Ascending aorta (tissue), 2 donors: ENCODE measurements around the gene CDK10. TPM values are rescaled to one million over a fixed set of nuclear protein-coding genes. Genes with fewer than 3 reads are reported as not detected.

Source experiments
- DNase-seq, 2 donors: peaks; one replicate each; pipeline ENCODE4 v3.0.0-alpha.2; 2019; ENCODE audit warnings: low spot score in 2 of 2
- H3K27ac ChIP-seq, 2 donors: fragments of 200-600 bp; sonication (generic); one replicate each; pipeline ENCODE4 v1.5.1; 2016 to 2017; ENCODE audit warnings: mild to moderate bottlenecking in 1 of 2
- H3K27me3 ChIP-seq: fragments of 200-600 bp; sonication (generic); one replicate; pipeline ENCODE4 v1.5.1; 2017
- H3K36me3 ChIP-seq, 2 donors: fragments of 200-600 bp; sonication (generic); one replicate each; pipeline ENCODE4 v1.5.1; 2016
- H3K4me1 ChIP-seq, 2 donors: fragments of 200-600 bp; sonication (generic); one replicate each; pipeline ENCODE4 v1.5.1; 2016 to 2017; ENCODE audit warnings: mild to moderate bottlenecking in 1 of 2
- H3K4me3 ChIP-seq, 2 donors: fragments of 200-600 bp; sonication (generic); one replicate each; pipeline ENCODE4 v1.5.1; 2016 to 2017; ENCODE audit warnings: mild to moderate bottlenecking in 1 of 2
- H3K9me3 ChIP-seq, 2 donors: fragments of 200-600 bp; sonication (generic); one replicate each; pipeline ENCODE4 v1.5.1; 2016
- intact Hi-C: fragments of 100-400 bp; cut with DNase I; formaldehyde crosslinking; loops from one replicate; pipeline ENCODE4 v1.15.1; 2023
- total RNA-seq: library from RNA; depleted of rRNA; stranded (reverse); fragments of >200 nt; gene quantifications from one replicate; pipeline ENCODE4 v1.1.0, GENCODE V29; 2016
- TF ChIP-seq, protein P1 (sequence below), 3 experiments: fragments of 200-600 bp in 2 of 3; fragments of 450-650 bp in 1 of 3; sonication (generic) in 2 of 3; IDR thresholded peaks; one replicate each; pipeline ENCODE4 v1.5.1; 2016 to 2019; ENCODE audit warnings: antibody characterized with exemption in 3 of 3, mild to moderate bottlenecking in 1 of 3, moderate library complexity in 1 of 3

Gene CDK10
- total RNA-seq, 1 donor from 2014 or later = 141 TPM

GRCh38 chr16:89739383-89739782 is 52.9 kb downstream of the CDK10 start:
- TF ChIP-seq, protein P1, sequence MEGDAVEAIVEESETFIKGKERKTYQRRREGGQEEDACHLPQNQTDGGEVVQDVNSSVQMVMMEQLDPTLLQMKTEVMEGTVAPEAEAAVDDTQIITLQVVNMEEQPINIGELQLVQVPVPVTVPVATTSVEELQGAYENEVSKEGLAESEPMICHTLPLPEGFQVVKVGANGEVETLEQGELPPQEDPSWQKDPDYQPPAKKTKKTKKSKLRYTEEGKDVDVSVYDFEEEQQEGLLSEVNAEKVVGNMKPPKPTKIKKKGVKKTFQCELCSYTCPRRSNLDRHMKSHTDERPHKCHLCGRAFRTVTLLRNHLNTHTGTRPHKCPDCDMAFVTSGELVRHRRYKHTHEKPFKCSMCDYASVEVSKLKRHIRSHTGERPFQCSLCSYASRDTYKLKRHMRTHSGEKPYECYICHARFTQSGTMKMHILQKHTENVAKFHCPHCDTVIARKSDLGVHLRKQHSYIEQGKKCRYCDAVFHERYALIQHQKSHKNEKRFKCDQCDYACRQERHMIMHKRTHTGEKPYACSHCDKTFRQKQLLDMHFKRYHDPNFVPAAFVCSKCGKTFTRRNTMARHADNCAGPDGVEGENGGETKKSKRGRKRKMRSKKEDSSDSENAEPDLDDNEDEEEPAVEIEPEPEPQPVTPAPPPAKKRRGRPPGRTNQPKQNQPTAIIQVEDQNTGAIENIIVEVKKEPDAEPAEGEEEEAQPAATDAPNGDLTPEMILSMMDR (IDR thresholded peaks at IDR 0.05) = no peak
- Histone ChIP-seq H3K4me3 (no peak overlapping the region), H3K27ac (no peak overlapping the region), H3K36me3 (peaks cover 48 to 57% of the 10 kb centered on the region in 2 donors), H3K9me3 (no peaks in the 10 kb centered on the region), H3K4me1 (no peaks in the 10 kb centered on the region), H3K27me3 (no peaks in the 10 kb centered on the region)
- intact Hi-C loops = no loop called here
- DNase-seq = no peak

- Histone ChIP-seq H3K27me3 (no peaks in the 10 kb centered on the region), H3K9me3 (no peaks in the 10 kb centered on the region), H3K36me3 (peaks cover 35 to 37% of the 10 kb centered on the region in 2 donors), H3K4me1 (no peaks in the 10 kb centered on the region), H3K4me3 (no peak overlapping the region), H3K27ac (no peak overlapping the region)
- TF ChIP-seq, protein P1 (IDR thresholded peaks at IDR 0.05) = no peak
- intact Hi-C loops = no loop called here
- DNase-seq = no peak
These were observed 55.0 kb downstream of the CDK10 start for GRCh38 chr16:89741342-89742014.

- Histone ChIP-seq H3K4me1 (no peaks in the 10 kb centered on the region), H3K4me3 (no peak overlapping the region), H3K36me3 (peaks cover 21 to 32% of the 10 kb centered on the region in 2 donors), H3K27me3 (no peaks in the 10 kb centered on the region), H3K9me3 (no peaks in the 10 kb centered on the region), H3K27ac (no peak overlapping the region)
- no peak for DNase-seq
- TF ChIP-seq, protein P1 (IDR thresholded peaks at IDR 0.05) = no peak
- intact Hi-C loops = no loop called here
These were observed 56.5 kb downstream of the CDK10 start for GRCh38 chr16:89742948-89743347.

DNA sequence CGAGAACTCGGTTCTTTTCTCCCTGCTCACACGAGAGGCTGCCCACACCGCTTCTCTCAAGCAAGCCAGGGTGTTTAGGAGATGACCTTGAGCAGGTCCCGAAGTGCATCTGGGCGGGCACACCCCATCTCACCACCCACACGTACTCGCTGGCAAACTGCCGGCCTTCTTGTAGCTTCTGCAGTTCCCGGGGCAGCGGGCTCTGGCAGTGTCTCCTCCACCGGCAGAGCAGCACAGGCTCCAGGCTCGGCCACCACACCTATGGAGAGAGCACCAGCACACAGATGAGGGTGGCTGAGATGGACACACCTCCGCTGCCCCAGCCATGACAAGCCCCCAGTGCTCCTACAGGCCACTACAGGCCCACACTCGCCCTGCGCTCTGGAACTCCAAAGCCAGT is 58.3 kb downstream of the CDK10 start:
- no peak for DNase-seq
- intact Hi-C loops = no loop called here

More for the DNA sequence above, 58.3 kb downstream of the CDK10 start:
- Histone ChIP-seq H3K27ac (no peak overlapping the region), H3K4me3 (no peak overlapping the region), H3K4me1 (no peaks in the 10 kb centered on the region), H3K9me3 (no peaks in the 10 kb centered on the region), H3K36me3 (peaks cover 4 to 13% of the 10 kb centered on the region in 2 donors), H3K27me3 (no peaks in the 10 kb centered on the region)
- TF ChIP-seq, protein P1 (IDR thresholded peaks at IDR 0.05) = no peak

Other genes starting within 250 kb of the CDK10 start
- gene ANKRD11, start 196.1 kb upstream of the CDK10 start, total RNA-seq = 124 TPM
- 108 TPM for gene SPG7, start 178.3 kb upstream of the CDK10 start, total RNA-seq
- 8,360 TPM for gene RPL13, start 126.0 kb upstream of the CDK10 start, total RNA-seq
- not detected for gene CPNE7, start 110.9 kb upstream of the CDK10 start, total RNA-seq
- not detected for gene DPEP1, start 73.0 kb upstream of the CDK10 start, total RNA-seq
- gene CHMP1A, start 29.0 kb upstream of the CDK10 start, total RNA-seq = 153 TPM
- gene SPATA33, start 28.9 kb upstream of the CDK10 start, total RNA-seq = 0.21 TPM
- 34.7 TPM for gene SPATA2L, start 15.0 kb downstream of the CDK10 start, total RNA-seq
- gene VPS9D1, start 34.2 kb downstream of the CDK10 start, total RNA-seq = 17.2 TPM
- gene ZNF276, start 34.8 kb downstream of the CDK10 start, total RNA-seq = 30.7 TPM
- 68.1 TPM for gene FANCA, start 130.0 kb downstream of the CDK10 start, total RNA-seq
- gene SPIRE2, start 141.8 kb downstream of the CDK10 start, total RNA-seq = not detected
- gene TCF25, start 186.9 kb downstream of the CDK10 start, total RNA-seq = 237 TPM
- 13.2 TPM for gene MC1R, start 232.2 kb downstream of the CDK10 start, total RNA-seq
- gene TUBB3, start 236.7 kb downstream of the CDK10 start, total RNA-seq = 2.3 TPM